ENCODE measurements around the gene TXN.

DNA sequence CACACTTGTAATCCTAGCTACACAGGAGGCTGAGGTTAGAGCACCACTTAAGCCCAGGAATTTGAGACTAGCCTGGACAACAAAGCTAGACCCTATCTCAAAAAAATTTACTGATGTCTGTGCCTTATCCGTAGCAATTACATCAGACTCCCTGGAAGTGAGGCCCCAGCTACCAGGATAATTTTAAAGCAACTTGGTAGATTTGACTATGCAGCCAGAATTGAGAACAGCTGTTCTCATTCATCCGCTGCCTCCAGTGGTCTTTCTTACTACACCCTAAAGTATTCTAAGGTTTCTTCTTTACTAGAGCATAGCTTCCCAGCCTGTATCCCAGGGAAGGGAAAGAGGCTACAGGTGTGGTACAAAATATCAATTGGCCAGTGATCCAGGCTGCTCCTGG is 28.0 kb downstream of the TXN start:
- TF ChIP-seq CTCF (IDR thresholded peaks at IDR 0.05) (no peak), POLR2A (IDR thresholded peaks at IDR 0.05) (no peak)

All from uterus (tissue), 2 donors.